Stimulated activated naive CD8-positive, alpha-beta T cell treated with anti-CD3 and anti-CD28 coated beads, Interleukin-15, Interleukin-2, amounts not matched to agents 100 ng/mL and 50 ng/mL, for 24 hours (primary cell): ENCODE measurements around the gene P2RX1.

ENCODE experiments used
- H3K27ac Mint-ChIP-seq: one replicate; pipeline ENCODE4 v1.8.0; 2021; ENCODE audit warnings: mild to moderate bottlenecking, mixed read lengths
- H3K27me3 Mint-ChIP-seq: one replicate; pipeline ENCODE4 v1.8.0; 2021; ENCODE audit warnings: mixed read lengths
- H3K36me3 Mint-ChIP-seq: one replicate; pipeline ENCODE4 v1.8.0; 2021; ENCODE audit warnings: low read depth, mixed read lengths
- H3K4me1 Mint-ChIP-seq: one replicate; pipeline ENCODE4 v1.8.0; 2021; ENCODE audit warnings: low read depth, mixed read lengths
- H3K4me3 Mint-ChIP-seq: one replicate; pipeline ENCODE4 v1.8.0; 2021; ENCODE audit warnings: mild to moderate bottlenecking, mixed read lengths
- H3K9me3 Mint-ChIP-seq: one replicate; pipeline ENCODE4 v1.8.0; 2021; ENCODE audit warnings: mixed read lengths

The P2RX1 gene

GRCh38 chr17:3909257-3909656 lies 7.0 kb downstream of the P2RX1 start:
- H3K27ac Mint-ChIP-seq: no peak overlapping the region
- H3K9me3 Mint-ChIP-seq: no peaks in the 10 kb centered on the region
- H3K4me3 Mint-ChIP-seq: no peak overlapping the region
- no peaks in the 10 kb centered on the region for H3K27me3 Mint-ChIP-seq
- H3K36me3 Mint-ChIP-seq: no peaks in the 10 kb centered on the region
- peaks cover 40% of the 10 kb centered on the region for H3K4me1 Mint-ChIP-seq

GRCh38 chr17:3907483-3908216 lies 8.6 kb downstream of the P2RX1 start:
- H3K27ac Mint-ChIP-seq: no peak overlapping the region
- no peaks in the 10 kb centered on the region for H3K9me3 Mint-ChIP-seq
- no peak overlapping the region for H3K4me3 Mint-ChIP-seq
- H3K36me3 Mint-ChIP-seq: no peaks in the 10 kb centered on the region
- H3K27me3 Mint-ChIP-seq: no peaks in the 10 kb centered on the region
- H3K4me1 Mint-ChIP-seq: peaks cover 29% of the 10 kb centered on the region

GRCh38 chr17:3906881-3907280 lies 9.4 kb downstream of the P2RX1 start:
- Mint-ChIP-seq H3K4me1 (peaks cover 25% of the 10 kb centered on the region), H3K27ac (no peak overlapping the region), H3K27me3 (no peaks in the 10 kb centered on the region), H3K36me3 (no peaks in the 10 kb centered on the region), H3K4me3 (no peak overlapping the region), H3K9me3 (no peaks in the 10 kb centered on the region)

- no peak overlapping the region for H3K4me3 Mint-ChIP-seq
- H3K27me3 Mint-ChIP-seq: no peaks in the 10 kb centered on the region
- H3K36me3 Mint-ChIP-seq: no peaks in the 10 kb centered on the region
- no peaks in the 10 kb centered on the region for H3K9me3 Mint-ChIP-seq
- no peak overlapping the region for H3K27ac Mint-ChIP-seq
- peaks cover 7% of the 10 kb centered on the region for H3K4me1 Mint-ChIP-seq
Measured at GRCh38 chr17:3905017-3905520, 11.2 kb downstream of the P2RX1 start.

GRCh38 chr17:3904501-3904900 lies 11.8 kb downstream of the P2RX1 start:
- no peaks in the 10 kb centered on the region for H3K9me3 Mint-ChIP-seq
- no peak overlapping the region for H3K27ac Mint-ChIP-seq
- no peaks in the 10 kb centered on the region for H3K36me3 Mint-ChIP-seq
- peaks cover 6% of the 10 kb centered on the region for H3K4me1 Mint-ChIP-seq
- H3K27me3 Mint-ChIP-seq: no peaks in the 10 kb centered on the region
- H3K4me3 Mint-ChIP-seq: no peak overlapping the region

- Mint-ChIP-seq H3K4me3 (no peak overlapping the region), H3K27me3 (no peaks in the 10 kb centered on the region), H3K4me1 (peaks cover 4% of the 10 kb centered on the region), H3K9me3 (no peaks in the 10 kb centered on the region), H3K36me3 (no peaks in the 10 kb centered on the region), H3K27ac (no peak overlapping the region)
Measured at GRCh38 chr17:3903881-3904290, 12.4 kb downstream of the P2RX1 start.

- no peaks in the 10 kb centered on the region for H3K27me3 Mint-ChIP-seq
- no peak overlapping the region for H3K4me3 Mint-ChIP-seq
- H3K27ac Mint-ChIP-seq: no peak overlapping the region
- no peaks in the 10 kb centered on the region for H3K36me3 Mint-ChIP-seq
- H3K4me1 Mint-ChIP-seq: peaks cover 4% of the 10 kb centered on the region
- no peaks in the 10 kb centered on the region for H3K9me3 Mint-ChIP-seq
Measured at GRCh38 chr17:3903051-3903825, 13.0 kb downstream of the P2RX1 start.

GRCh38 chr17:3900646-3901045 lies 15.6 kb downstream of the P2RX1 start:
- H3K9me3 Mint-ChIP-seq: no peaks in the 10 kb centered on the region
- H3K4me3 Mint-ChIP-seq: no peak overlapping the region
- H3K4me1 Mint-ChIP-seq: peaks cover 4% of the 10 kb centered on the region
- no peaks in the 10 kb centered on the region for H3K27me3 Mint-ChIP-seq
- no peaks in the 10 kb centered on the region for H3K36me3 Mint-ChIP-seq
- no peak overlapping the region for H3K27ac Mint-ChIP-seq

- no peaks in the 10 kb centered on the region for H3K27me3 Mint-ChIP-seq
- H3K27ac Mint-ChIP-seq: no peak overlapping the region
- H3K36me3 Mint-ChIP-seq: no peaks in the 10 kb centered on the region
- no peaks in the 10 kb centered on the region for H3K9me3 Mint-ChIP-seq
- H3K4me3 Mint-ChIP-seq: no peak overlapping the region
- peaks cover 12% of the 10 kb centered on the region for H3K4me1 Mint-ChIP-seq
Measured at GRCh38 chr17:3897731-3898130, 18.5 kb downstream of the P2RX1 start.

- Mint-ChIP-seq H3K36me3 (no peaks in the 10 kb centered on the region), H3K4me1 (peaks cover 14% of the 10 kb centered on the region), H3K4me3 (no peak overlapping the region), H3K27ac (no peak overlapping the region), H3K27me3 (no peaks in the 10 kb centered on the region), H3K9me3 (no peaks in the 10 kb centered on the region)
Measured at GRCh38 chr17:3896968-3897235, 19.4 kb downstream of the P2RX1 start.

GRCh38 chr17:3896108-3896967 lies 19.9 kb downstream of the P2RX1 start:
- no peaks in the 10 kb centered on the region for H3K9me3 Mint-ChIP-seq
- H3K4me3 Mint-ChIP-seq: no peak overlapping the region
- no peak overlapping the region for H3K27ac Mint-ChIP-seq
- H3K27me3 Mint-ChIP-seq: peaks cover 3% of the 10 kb centered on the region
- no peaks in the 10 kb centered on the region for H3K36me3 Mint-ChIP-seq
- H3K4me1 Mint-ChIP-seq: peaks cover 20% of the 10 kb centered on the region

GRCh38 chr17:3895354-3895753 lies 20.9 kb downstream of the P2RX1 start:
- H3K4me3 Mint-ChIP-seq: no peak overlapping the region
- no peaks in the 10 kb centered on the region for H3K9me3 Mint-ChIP-seq
- H3K27ac Mint-ChIP-seq: no peak overlapping the region
- peaks cover 7% of the 10 kb centered on the region for H3K27me3 Mint-ChIP-seq
- peaks cover 27% of the 10 kb centered on the region for H3K4me1 Mint-ChIP-seq
- no peaks in the 10 kb centered on the region for H3K36me3 Mint-ChIP-seq

GRCh38 chr17:3894911-3895343 lies 21.3 kb downstream of the P2RX1 start:
- Mint-ChIP-seq H3K36me3 (no peaks in the 10 kb centered on the region), H3K9me3 (no peaks in the 10 kb centered on the region), H3K27ac (no peak overlapping the region), H3K4me1 (peaks cover 30% of the 10 kb centered on the region), H3K4me3 (no peak overlapping the region), H3K27me3 (peaks cover 7% of the 10 kb centered on the region)

- Mint-ChIP-seq H3K27me3 (peaks cover 7% of the 10 kb centered on the region), H3K9me3 (no peaks in the 10 kb centered on the region), H3K36me3 (no peaks in the 10 kb centered on the region), H3K27ac (no peak overlapping the region), H3K4me1 (peaks cover 30% of the 10 kb centered on the region), H3K4me3 (peak overlapping the region; percentile 68)
Measured at GRCh38 chr17:3894188-3894587, 22.1 kb downstream of the P2RX1 start.

- Mint-ChIP-seq H3K4me1 (peaks cover 30% of the 10 kb centered on the region), H3K27ac (peak overlapping the region; percentile 63), H3K27me3 (peaks cover 7% of the 10 kb centered on the region), H3K9me3 (no peaks in the 10 kb centered on the region), H3K4me3 (peak overlapping the region; percentile 68), H3K36me3 (no peaks in the 10 kb centered on the region)
Measured at GRCh38 chr17:3893720-3894116, 22.5 kb downstream of the P2RX1 start.
